ENCODE results near the gene POLG2. TPM values are rescaled to one million over a fixed set of nuclear protein-coding genes. Genes with fewer than 3 reads are reported as not detected.
A peak's percentile ranks its signal among the peaks of the same experiment; 100 is the strongest.

Gene POLG2
- total RNA-seq, 1 donor from 2014 or later, result 10.8 TPM

DNA sequence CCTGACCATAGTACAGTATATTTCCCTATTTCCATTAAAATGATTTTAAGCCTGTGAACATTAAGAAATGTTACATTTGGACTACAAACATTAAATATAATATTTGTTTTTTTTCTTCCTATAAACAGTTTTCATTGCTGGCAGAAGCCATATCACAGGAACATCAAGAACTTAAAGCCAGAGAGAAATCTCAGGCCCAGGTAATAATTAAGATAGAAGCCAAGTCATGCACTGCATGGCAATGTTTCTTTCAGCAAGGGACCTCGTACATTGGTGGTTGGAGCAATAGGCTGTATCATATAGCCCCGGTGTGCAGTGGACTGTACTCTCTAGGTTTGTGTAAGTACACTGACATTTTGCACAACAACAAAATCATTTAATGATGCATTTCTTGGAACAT is 40.1 kb upstream of the POLG2 start:
- TF ChIP-seq, protein P1, sequence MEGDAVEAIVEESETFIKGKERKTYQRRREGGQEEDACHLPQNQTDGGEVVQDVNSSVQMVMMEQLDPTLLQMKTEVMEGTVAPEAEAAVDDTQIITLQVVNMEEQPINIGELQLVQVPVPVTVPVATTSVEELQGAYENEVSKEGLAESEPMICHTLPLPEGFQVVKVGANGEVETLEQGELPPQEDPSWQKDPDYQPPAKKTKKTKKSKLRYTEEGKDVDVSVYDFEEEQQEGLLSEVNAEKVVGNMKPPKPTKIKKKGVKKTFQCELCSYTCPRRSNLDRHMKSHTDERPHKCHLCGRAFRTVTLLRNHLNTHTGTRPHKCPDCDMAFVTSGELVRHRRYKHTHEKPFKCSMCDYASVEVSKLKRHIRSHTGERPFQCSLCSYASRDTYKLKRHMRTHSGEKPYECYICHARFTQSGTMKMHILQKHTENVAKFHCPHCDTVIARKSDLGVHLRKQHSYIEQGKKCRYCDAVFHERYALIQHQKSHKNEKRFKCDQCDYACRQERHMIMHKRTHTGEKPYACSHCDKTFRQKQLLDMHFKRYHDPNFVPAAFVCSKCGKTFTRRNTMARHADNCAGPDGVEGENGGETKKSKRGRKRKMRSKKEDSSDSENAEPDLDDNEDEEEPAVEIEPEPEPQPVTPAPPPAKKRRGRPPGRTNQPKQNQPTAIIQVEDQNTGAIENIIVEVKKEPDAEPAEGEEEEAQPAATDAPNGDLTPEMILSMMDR (IDR thresholded peaks at IDR 0.05; ENCODE audit: insufficient read depth, low read length, severe bottlenecking), result no peak
- H3K36me3 ChIP-seq (ENCODE audit: control insufficient read depth, insufficient read depth, low read length), result peaks cover 15% of the 10 kb centered on the region
- H3K27me3 ChIP-seq (ENCODE audit: control insufficient read depth, insufficient read depth, low read length), result no peaks in the 10 kb centered on the region
- no peak overlapping the region for H3K4me3 ChIP-seq (ENCODE audit: low read depth, low read length)
- no peak for FAIRE-seq
- DNase-seq (ENCODE audit: low read depth), result no peak

- DNase-seq (ENCODE audit: low read depth), result no peak
- TF ChIP-seq, protein P1 (IDR thresholded peaks at IDR 0.05; ENCODE audit: insufficient read depth, low read length, severe bottlenecking), result no peak
- no peak for FAIRE-seq
- Histone ChIP-seq H3K36me3 (ENCODE audit: control insufficient read depth, insufficient read depth, low read length) (peaks cover 20% of the 10 kb centered on the region), H3K4me3 (ENCODE audit: low read depth, low read length) (no peak overlapping the region), H3K27me3 (ENCODE audit: control insufficient read depth, insufficient read depth, low read length) (no peaks in the 10 kb centered on the region)
These were observed 38.5 kb upstream of the POLG2 start for GRCh38 chr17:64535357-64535756.

- Histone ChIP-seq H3K36me3 (ENCODE audit: control insufficient read depth, insufficient read depth, low read length) (peaks cover 20% of the 10 kb centered on the region), H3K4me3 (ENCODE audit: low read depth, low read length) (no peak overlapping the region), H3K27me3 (ENCODE audit: control insufficient read depth, insufficient read depth, low read length) (no peaks in the 10 kb centered on the region)
- TF ChIP-seq, protein P1 (IDR thresholded peaks at IDR 0.05; ENCODE audit: insufficient read depth, low read length, severe bottlenecking), result peak; percentile 40
- peak; percentile 10 for DNase-seq (ENCODE audit: low read depth)
- FAIRE-seq, result no peak
These were observed 37.3 kb upstream of the POLG2 start for GRCh38 chr17:64534187-64534586.

- TF ChIP-seq, protein P1 (IDR thresholded peaks at IDR 0.05; ENCODE audit: insufficient read depth, low read length, severe bottlenecking), result no peak
- H3K36me3 ChIP-seq (ENCODE audit: control insufficient read depth, insufficient read depth, low read length), result peaks cover 20% of the 10 kb centered on the region
- no peak for DNase-seq (ENCODE audit: low read depth)
These were observed 36.9 kb upstream of the POLG2 start for GRCh38 chr17:64533784-64534183.

GRCh38 chr17:64532409-64532808 is 35.6 kb upstream of the POLG2 start:
- TF ChIP-seq, protein P1 (IDR thresholded peaks at IDR 0.05; ENCODE audit: insufficient read depth, low read length, severe bottlenecking), result no peak
- Histone ChIP-seq H3K4me3 (ENCODE audit: low read depth, low read length) (no peak overlapping the region), H3K36me3 (ENCODE audit: control insufficient read depth, insufficient read depth, low read length) (peaks cover 19% of the 10 kb centered on the region), H3K27me3 (ENCODE audit: control insufficient read depth, insufficient read depth, low read length) (no peaks in the 10 kb centered on the region)
- FAIRE-seq (no peak), DNase-seq (ENCODE audit: low read depth) (no peak)

More at GRCh38 chr17:64533784-64534183, 36.9 kb upstream of the POLG2 start:
- Histone ChIP-seq H3K27me3 (ENCODE audit: control insufficient read depth, insufficient read depth, low read length) (no peaks in the 10 kb centered on the region), H3K4me3 (ENCODE audit: low read depth, low read length) (no peak overlapping the region)
- no peak for FAIRE-seq

- DNase-seq (ENCODE audit: low read depth) (no peak), FAIRE-seq (no peak)
- Histone ChIP-seq H3K27me3 (ENCODE audit: control insufficient read depth, insufficient read depth, low read length) (no peaks in the 10 kb centered on the region), H3K4me3 (ENCODE audit: low read depth, low read length) (no peak overlapping the region), H3K36me3 (ENCODE audit: control insufficient read depth, insufficient read depth, low read length) (peaks cover 20% of the 10 kb centered on the region)
- TF ChIP-seq, protein P1 (IDR thresholded peaks at IDR 0.05; ENCODE audit: insufficient read depth, low read length, severe bottlenecking), result no peak
These were observed 35.1 kb upstream of the POLG2 start for GRCh38 chr17:64531955-64532371.
